Keratinocyte (primary cell): ENCODE data around the gene PRSS1.

Source experiments
- CTCF ChIP-seq, 3 experiments: IDR thresholded peaks in 1 of 3; conservative IDR thresholded peaks in 1 of 3; optimal IDR thresholded peaks in 1 of 3; 2 replicates in 2 of 3; 3 replicates in 1 of 3; pipeline versions ENCODE3 to v1.5.1; 2011; ENCODE audit warnings: low read length in 3 of 3, mild to moderate bottlenecking in 3 of 3, moderate library complexity in 2 of 3, control low read depth in 1 of 3, inconsistent platforms in 1 of 3; ENCODE audit not compliant: insufficient read depth in 2 of 3; ENCODE audit errors: extremely low read depth in 1 of 3
- EZH2 ChIP-seq: IDR thresholded peaks from one replicate; pipeline ENCODE4 v1.6.1; 2012; ENCODE audit warnings: inconsistent platforms, mild to moderate bottlenecking, low read length, moderate library complexity

GRCh38 chr7:142801601-142802295 is 52.5 kb downstream of the PRSS1 start:
- TF ChIP-seq CTCF (optimal IDR thresholded peaks at IDR 0.05 in 1 of 3, IDR thresholded peaks at IDR 0.05 in 1 of 3, conservative IDR thresholded peaks at IDR 0.05 in 1 of 3; ENCODE audit: extremely low read depth in 1 of 3, insufficient read depth in 2 of 3, low read length in 3 of 3): no peak
- TF ChIP-seq EZH2: no peak
